SK-N-SH (cell line): ENCODE data around the gene RFT1. TPM values are rescaled to one million over a fixed set of nuclear protein-coding genes. Genes with fewer than 3 reads are reported as not detected.

Experiments
- CTCF ChIA-PET: fragments of 300-600, 350-600 bp; formaldehyde crosslinking; extraction: SDS; loops from one replicate; lab custom pipeline; 2021; lab: Yijun Ruan, JAX
- POLR2A ChIA-PET: fragments of 350-600 bp; sonication (Branson Sonifier 250); formaldehyde crosslinking; extraction: SDS; loops from one replicate; lab custom pipeline; 2020; ENCODE audit warnings: antibody characterized with exemption, inconsistent platforms; lab: Yijun Ruan, JAX
- DNase-seq: peaks from one replicate; pipeline ENCODE4 v3.0.0; 2012
- H2AFZ ChIP-seq: fragments of 200-600 bp; sonication (generic); 2 replicates; pipeline ENCODE4 v1.8.1; 2016; ENCODE audit warnings: antibody characterized with exemption, mild to moderate bottlenecking, low read depth
- H3F3A ChIP-seq: fragments of 200-600 bp; sonication (generic); replicated peaks from 2 replicates; pipeline ENCODE3; 2016; ENCODE audit warnings: antibody characterized with exemption, mild to moderate bottlenecking; ENCODE audit not compliant: insufficient read depth
- H3K27ac ChIP-seq, 2 experiments: fragments of 200-500 bp in 1 of 2; fragments of 200-600 bp in 1 of 2; sonication (Bioruptor generic) in 1 of 2; sonication (generic), shearing (Covaris generic) in 1 of 2; 2 replicates each; pipeline versions ENCODE4 v1.5.1 to v1.6.1; 2014 to 2016; ENCODE audit warnings: low read depth in 2 of 2, inconsistent platforms in 1 of 2, low read length in 1 of 2, mild to moderate bottlenecking in 1 of 2, mixed read lengths in 1 of 2
- H3K27me3 ChIP-seq: fragments of 200-600 bp; sonication (generic), shearing (Covaris generic); 2 replicates; pipeline ENCODE4 v1.6.1; 2016; ENCODE audit warnings: mixed run types; ENCODE audit not compliant: insufficient read depth
- H3K36me3 ChIP-seq, 2 experiments: fragments of 200-500 bp in 1 of 2; fragments of 200-600 bp in 1 of 2; sonication (Bioruptor generic) in 1 of 2; sonication (generic) in 1 of 2; replicated peaks in 1 of 2; 2 replicates each; pipeline versions ENCODE3 to v1.5.1; 2014 to 2016; ENCODE audit warnings: low read length in 1 of 2, mild to moderate bottlenecking in 1 of 2; ENCODE audit not compliant: insufficient read depth in 2 of 2, control insufficient read depth in 1 of 2
- H3K4me1 ChIP-seq, 2 experiments: fragments of 200-500 bp in 1 of 2; fragments of 200-600 bp in 1 of 2; sonication (Bioruptor generic) in 1 of 2; sonication (generic), shearing (Covaris generic) in 1 of 2; 2 replicates each; pipeline versions ENCODE4 v1.5.1 to v1.6.1; 2014 to 2016; ENCODE audit warnings: low read depth in 1 of 2, low read length in 1 of 2, mixed run types in 1 of 2; ENCODE audit not compliant: insufficient read depth in 2 of 2, control insufficient read depth in 1 of 2
- H3K4me2 ChIP-seq: fragments of 200-600 bp; sonication (generic), shearing (Covaris generic); 2 replicates; pipeline ENCODE4 v1.6.1; 2017; ENCODE audit warnings: mixed run types
- H3K4me3 ChIP-seq, 2 experiments: fragments of 200-500 bp in 1 of 2; fragments of 200-600 bp in 1 of 2; sonication (Bioruptor generic) in 1 of 2; sonication (generic), shearing (Covaris generic) in 1 of 2; 2 replicates each; pipeline versions ENCODE4 v1.5.1 to v1.8.1; 2014 to 2016; ENCODE audit warnings: low read depth in 2 of 2, inconsistent platforms in 1 of 2, low read length in 1 of 2, mild to moderate bottlenecking in 1 of 2, mixed read lengths in 1 of 2, moderate library complexity in 1 of 2
- H3K79me2 ChIP-seq: fragments of 200-600 bp; sonication (generic); 2 replicates; pipeline ENCODE4 v1.8.1; 2017; ENCODE audit warnings: mild to moderate bottlenecking; ENCODE audit not compliant: insufficient read depth
- H3K9ac ChIP-seq: fragments of 200-600 bp; sonication (generic); 2 replicates; pipeline ENCODE4 v1.6.1; 2017; ENCODE audit warnings: mixed run types
- H3K9me2 ChIP-seq: fragments of 200-600 bp; sonication (generic); 2 replicates; pipeline ENCODE4 v1.6.1; 2017; ENCODE audit warnings: mixed run types
- H3K9me3 ChIP-seq: fragments of 200-600 bp; sonication (generic); 2 replicates; pipeline ENCODE4 v1.6.1; 2017; ENCODE audit warnings: mixed run types, mild to moderate bottlenecking, moderate library complexity
- H4K20me1 ChIP-seq: fragments of 200-600 bp; sonication (generic); 2 replicates; pipeline ENCODE4 v1.6.1; 2017; ENCODE audit warnings: mild to moderate bottlenecking, mixed run types; ENCODE audit not compliant: insufficient read depth
- ELF1 ChIP-seq: IDR thresholded peaks from 2 replicates; pipeline ENCODE4 v1.4.0; 2012
- EP300 ChIP-seq, 2 experiments: IDR thresholded peaks; 2 replicates each; pipeline versions ENCODE4 v1.4.0 to v1.6.1; 2012; ENCODE audit warnings: borderline replicate concordance in 1 of 2, low read depth in 1 of 2, low read length in 1 of 2
- FOXJ3 ChIP-seq: sonication (generic); formaldehyde crosslinking; IDR thresholded peaks from 2 replicates; pipeline ENCODE4 v1.5.1; 2020; ENCODE audit warnings: mild to moderate bottlenecking, missing genetic modification reagents
- FOXM1 ChIP-seq: IDR thresholded peaks from 2 replicates; pipeline ENCODE4 v1.4.0; 2012; ENCODE audit warnings: low read depth, mild to moderate bottlenecking
- GABPA ChIP-seq: IDR thresholded peaks from 2 replicates; pipeline ENCODE4 v1.4.0; 2012; ENCODE audit warnings: low read depth, mild to moderate bottlenecking
- GATA2 ChIP-seq: sonication (generic); formaldehyde crosslinking; IDR thresholded peaks from 2 replicates; pipeline ENCODE4 v1.5.0; 2020; ENCODE audit warnings: mild to moderate bottlenecking, missing genetic modification reagents
- JUND ChIP-seq: IDR thresholded peaks from 2 replicates; pipeline ENCODE4 v1.4.0; 2012
- MEF2A ChIP-seq: IDR thresholded peaks from 2 replicates; pipeline ENCODE4 v1.4.0; 2012; ENCODE audit warnings: low read depth, borderline replicate concordance
- NRF1 ChIP-seq: IDR thresholded peaks from 2 replicates; pipeline ENCODE4 v1.6.1; 2012; ENCODE audit warnings: low read depth, mild to moderate bottlenecking, low read length
- POLR2AphosphoS5 ChIP-seq: IDR thresholded peaks from 2 replicates; pipeline ENCODE4 v1.6.1; 2012; ENCODE audit warnings: low read depth, low read length
- RCOR1 ChIP-seq: fragments of 150-350 bp; IDR thresholded peaks from 2 replicates; pipeline ENCODE4 v1.6.1; 2017; ENCODE audit warnings: antibody characterized with exemption, low read length
- RFX5 ChIP-seq: IDR thresholded peaks from 2 replicates; pipeline ENCODE4 v1.6.1; 2012; ENCODE audit warnings: mild to moderate bottlenecking, improper control_type of control experiment, low read length
- RXRA ChIP-seq: IDR thresholded peaks from 2 replicates; pipeline ENCODE4 v1.4.0; 2012; ENCODE audit warnings: low read depth, mild to moderate bottlenecking, borderline replicate concordance
- SMC3 ChIP-seq: IDR thresholded peaks from 2 replicates; pipeline ENCODE4 v1.6.1; 2012; ENCODE audit warnings: low read depth, low read length, improper control_type of control experiment
- TCF12 ChIP-seq: IDR thresholded peaks from 2 replicates; pipeline ENCODE4 v1.4.0; 2012
- WGBS: methylation state at CpG from one replicate; pipeline ENCODE4 v1.1.6; 2017; ENCODE audit warnings: low lambda C conversion rate; 5-methylcytosine and 5-hydroxymethylcytosine counted together
- polyA plus RNA-seq, 3 experiments: library from polyadenylated mRNA; depleted of rRNA; stranded (reverse); fragments of >200 nt; gene quantifications; 2 replicates each; pipeline ENCODE4 v1.2.3, GENCODE V29; 2012
- TF ChIP-seq, protein P1 (sequence below): IDR thresholded peaks from 2 replicates; pipeline ENCODE4 v1.4.0; 2012; ENCODE audit warnings: low read depth, borderline replicate concordance
- TF ChIP-seq, protein P2 (sequence below): IDR thresholded peaks from 2 replicates; pipeline ENCODE4; 2012
- TF ChIP-seq, protein P3 (sequence below): fragments of 200-600 bp; sonication (generic); IDR thresholded peaks from 2 replicates; pipeline ENCODE4 v1.6.1; 2017; ENCODE audit warnings: antibody characterized with exemption, mild to moderate bottlenecking, moderate library complexity

RFT1 gene
- polyA plus RNA-seq, 1 of the 3 experiments (the other 2 are of a cell fraction) = 13.8 TPM

DNA sequence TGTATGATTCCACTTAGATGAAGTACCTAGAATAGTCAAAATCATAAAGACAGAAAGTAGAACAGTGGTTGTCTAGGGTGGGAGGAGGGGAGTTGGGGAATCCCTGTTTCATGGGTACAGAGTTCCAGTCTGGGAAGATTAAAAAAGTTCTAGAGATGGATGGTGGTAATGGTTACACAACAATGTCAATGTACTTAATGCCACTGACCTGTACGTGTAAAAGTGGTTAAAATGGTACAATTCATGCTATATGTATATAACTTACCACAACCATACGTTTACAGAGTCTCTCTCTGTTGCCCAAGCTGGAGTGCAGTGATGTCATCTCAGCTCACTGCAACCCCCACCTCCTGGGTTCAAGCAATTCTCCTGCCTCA, 90.9 kb downstream of the RFT1 start:
- Histone ChIP-seq H3K79me2 (no peaks in the 10 kb centered on the region; the same call in 1 of the 2 replicates), H3K27ac (no peak overlapping the region), H3K9ac (no peak overlapping the region), H3K4me2 (no peak overlapping the region), H4K20me1 (no peaks in the 10 kb centered on the region), H3K36me3 (no peaks in the 10 kb centered on the region), H3K4me1 (peaks cover 0 to 2% of the 10 kb centered on the region in 2 experiments; a peak in 2 of 4 replicates), H3K4me3 (no peak overlapping the region), H2AFZ (no peak overlapping the region), H3K9me2 (no peaks in the 10 kb centered on the region), H3K9me3 (no peaks in the 10 kb centered on the region), H3K27me3 (no peaks in the 10 kb centered on the region; the same call in 1 of the 2 replicates), H3F3A (no peaks in the 10 kb centered on the region)
- TF ChIP-seq RXRA (no peak), MEF2A (no peak)
- CTCF ChIA-PET = no interaction called here
- POLR2A ChIA-PET = interaction anchor here (0.6 kb wide), 1 partner anchor 192 kb away, joined by 3 read pairs; no protein-coding TSS in a partner anchor
- WGBS = 82% methylated on average over 1 of the region's 2 CpGs
- no peak for DNase-seq

GRCh38 chr3:53038679-53039375, 91.4 kb downstream of the RFT1 start:
- no peaks in the 10 kb centered on the region; the same call in 1 of the 2 replicates for H3K79me2 ChIP-seq
- no peaks in the 10 kb centered on the region for H3K9me2 ChIP-seq
- H3F3A ChIP-seq = no peaks in the 10 kb centered on the region
- ChIA-PET CTCF (no interaction called here), POLR2A (interaction anchor here (0.6 kb wide), 1 partner anchor 192 kb away, joined by 3 read pairs; no protein-coding TSS in a partner anchor)
- no peak for DNase-seq
- no peaks in the 10 kb centered on the region for H3K36me3 ChIP-seq
- H4K20me1 ChIP-seq = no peaks in the 10 kb centered on the region
- H3K27me3 ChIP-seq = no peaks in the 10 kb centered on the region; the same call in 1 of the 2 replicates
- H3K4me2 ChIP-seq = no peak overlapping the region
- H3K27ac ChIP-seq = no peak overlapping the region
- H3K9ac ChIP-seq = no peak overlapping the region
- H3K4me1 ChIP-seq = no peaks in the 10 kb centered on the region; a peak in 1 of 4 replicates
- TF ChIP-seq POLR2AphosphoS5 (no peak), RCOR1 (no peak), TCF12 (no peak), ELF1 (no peak), RXRA (no peak), FOXJ3 (no peak), JUND (no peak), EP300 (IDR thresholded peaks at IDR 0.05; ENCODE audit: borderline replicate concordance in 1 of 2, low read depth in 1 of 2, low read length in 1 of 2) (no peak), RFX5 (no peak), GATA2 (CRISPR knock-in tag) (no peak), MEF2A (no peak), GABPA (no peak), SMC3 (no peak), FOXM1 (no peak), NRF1 (no peak)
- TF ChIP-seq, protein P1, sequence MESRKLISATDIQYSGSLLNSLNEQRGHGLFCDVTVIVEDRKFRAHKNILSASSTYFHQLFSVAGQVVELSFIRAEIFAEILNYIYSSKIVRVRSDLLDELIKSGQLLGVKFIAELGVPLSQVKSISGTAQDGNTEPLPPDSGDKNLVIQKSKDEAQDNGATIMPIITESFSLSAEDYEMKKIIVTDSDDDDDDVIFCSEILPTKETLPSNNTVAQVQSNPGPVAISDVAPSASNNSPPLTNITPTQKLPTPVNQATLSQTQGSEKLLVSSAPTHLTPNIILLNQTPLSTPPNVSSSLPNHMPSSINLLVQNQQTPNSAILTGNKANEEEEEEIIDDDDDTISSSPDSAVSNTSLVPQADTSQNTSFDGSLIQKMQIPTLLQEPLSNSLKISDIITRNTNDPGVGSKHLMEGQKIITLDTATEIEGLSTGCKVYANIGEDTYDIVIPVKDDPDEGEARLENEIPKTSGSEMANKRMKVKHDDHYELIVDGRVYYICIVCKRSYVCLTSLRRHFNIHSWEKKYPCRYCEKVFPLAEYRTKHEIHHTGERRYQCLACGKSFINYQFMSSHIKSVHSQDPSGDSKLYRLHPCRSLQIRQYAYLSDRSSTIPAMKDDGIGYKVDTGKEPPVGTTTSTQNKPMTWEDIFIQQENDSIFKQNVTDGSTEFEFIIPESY = no peak
- TF ChIP-seq, protein P2, sequence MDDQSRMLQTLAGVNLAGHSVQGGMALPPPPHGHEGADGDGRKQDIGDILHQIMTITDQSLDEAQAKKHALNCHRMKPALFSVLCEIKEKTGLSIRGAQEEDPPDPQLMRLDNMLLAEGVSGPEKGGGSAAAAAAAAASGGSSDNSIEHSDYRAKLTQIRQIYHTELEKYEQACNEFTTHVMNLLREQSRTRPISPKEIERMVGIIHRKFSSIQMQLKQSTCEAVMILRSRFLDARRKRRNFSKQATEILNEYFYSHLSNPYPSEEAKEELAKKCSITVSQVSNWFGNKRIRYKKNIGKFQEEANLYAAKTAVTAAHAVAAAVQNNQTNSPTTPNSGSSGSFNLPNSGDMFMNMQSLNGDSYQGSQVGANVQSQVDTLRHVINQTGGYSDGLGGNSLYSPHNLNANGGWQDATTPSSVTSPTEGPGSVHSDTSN = no peak
- TF ChIP-seq, protein P3, sequence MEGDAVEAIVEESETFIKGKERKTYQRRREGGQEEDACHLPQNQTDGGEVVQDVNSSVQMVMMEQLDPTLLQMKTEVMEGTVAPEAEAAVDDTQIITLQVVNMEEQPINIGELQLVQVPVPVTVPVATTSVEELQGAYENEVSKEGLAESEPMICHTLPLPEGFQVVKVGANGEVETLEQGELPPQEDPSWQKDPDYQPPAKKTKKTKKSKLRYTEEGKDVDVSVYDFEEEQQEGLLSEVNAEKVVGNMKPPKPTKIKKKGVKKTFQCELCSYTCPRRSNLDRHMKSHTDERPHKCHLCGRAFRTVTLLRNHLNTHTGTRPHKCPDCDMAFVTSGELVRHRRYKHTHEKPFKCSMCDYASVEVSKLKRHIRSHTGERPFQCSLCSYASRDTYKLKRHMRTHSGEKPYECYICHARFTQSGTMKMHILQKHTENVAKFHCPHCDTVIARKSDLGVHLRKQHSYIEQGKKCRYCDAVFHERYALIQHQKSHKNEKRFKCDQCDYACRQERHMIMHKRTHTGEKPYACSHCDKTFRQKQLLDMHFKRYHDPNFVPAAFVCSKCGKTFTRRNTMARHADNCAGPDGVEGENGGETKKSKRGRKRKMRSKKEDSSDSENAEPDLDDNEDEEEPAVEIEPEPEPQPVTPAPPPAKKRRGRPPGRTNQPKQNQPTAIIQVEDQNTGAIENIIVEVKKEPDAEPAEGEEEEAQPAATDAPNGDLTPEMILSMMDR = no peak
- H3K9me3 ChIP-seq = no peaks in the 10 kb centered on the region
- WGBS = 85% methylated on average over 5 of the region's 5 CpGs
- H2AFZ ChIP-seq = no peak overlapping the region
- H3K4me3 ChIP-seq = no peak overlapping the region
